Activated CD4-positive, alpha-beta T cell treated with anti-CD3 and anti-CD28 coated beads, Interleukin-2, amount 50 U/mL, for 1 hour (primary cell): ENCODE measurements around the gene PIK3C2G.

Source experiments
- DNase-seq: peaks from one replicate; pipeline ENCODE4 v3.0.0-alpha.2; 2020

PIK3C2G gene

DNA sequence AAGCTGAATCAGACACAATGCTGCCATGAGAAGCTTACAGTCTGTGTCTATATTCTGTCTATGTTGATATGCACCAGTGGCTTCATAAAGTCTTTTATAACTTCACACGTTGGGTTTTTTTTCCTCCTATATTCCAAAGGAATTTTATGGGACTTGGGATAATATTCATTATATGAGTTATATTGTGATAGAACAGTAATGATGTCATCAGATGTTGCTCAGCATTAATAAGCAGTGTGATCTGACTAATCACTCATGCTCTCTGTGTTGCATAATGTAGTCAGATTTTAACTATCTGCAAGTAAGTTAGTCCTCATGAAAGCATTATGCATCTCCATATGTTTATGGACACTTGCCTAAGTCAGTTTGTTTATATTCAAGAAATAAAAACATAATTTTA lies 316.9 kb downstream of the PIK3C2G start:
- DNase-seq = no peak

DNA sequence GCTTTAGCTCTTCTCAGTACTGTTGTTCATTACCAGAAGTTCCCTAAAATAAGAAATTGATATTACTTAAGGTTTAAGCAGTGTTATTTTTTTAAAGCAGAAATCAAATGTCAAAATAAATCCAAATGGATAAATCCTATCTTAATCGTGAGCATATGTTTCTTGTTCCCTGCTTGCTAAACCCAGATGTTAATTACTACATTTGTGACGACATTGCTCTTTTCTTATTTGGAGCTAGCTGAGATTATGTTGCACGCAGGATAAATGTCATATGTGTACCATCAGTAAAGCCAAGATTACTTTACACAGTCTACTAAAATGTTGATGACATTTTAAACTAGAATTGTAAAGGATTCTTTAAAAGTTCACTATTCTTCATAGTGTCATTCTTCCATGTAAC lies 319.0 kb downstream of the PIK3C2G start:
- no peak for DNase-seq

DNA sequence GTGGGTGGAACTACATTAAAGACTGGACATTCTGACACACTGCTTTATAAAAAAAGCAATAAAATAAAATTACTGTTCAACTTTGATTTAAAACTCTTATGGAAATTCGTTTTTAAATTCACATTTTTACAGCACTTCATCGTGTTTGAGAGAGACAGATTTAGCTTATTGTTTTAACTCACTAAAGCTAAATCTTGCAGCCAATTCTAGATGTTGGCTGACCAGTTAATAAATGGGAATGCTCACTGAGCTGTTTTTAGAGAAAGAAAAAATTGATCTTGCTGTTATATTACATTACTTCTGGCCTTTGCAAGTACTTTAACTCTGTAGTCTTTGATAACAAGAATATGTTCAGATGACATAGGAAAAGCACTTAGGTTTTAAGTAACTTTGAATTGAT lies 319.4 kb downstream of the PIK3C2G start:
- DNase-seq = no peak

DNA sequence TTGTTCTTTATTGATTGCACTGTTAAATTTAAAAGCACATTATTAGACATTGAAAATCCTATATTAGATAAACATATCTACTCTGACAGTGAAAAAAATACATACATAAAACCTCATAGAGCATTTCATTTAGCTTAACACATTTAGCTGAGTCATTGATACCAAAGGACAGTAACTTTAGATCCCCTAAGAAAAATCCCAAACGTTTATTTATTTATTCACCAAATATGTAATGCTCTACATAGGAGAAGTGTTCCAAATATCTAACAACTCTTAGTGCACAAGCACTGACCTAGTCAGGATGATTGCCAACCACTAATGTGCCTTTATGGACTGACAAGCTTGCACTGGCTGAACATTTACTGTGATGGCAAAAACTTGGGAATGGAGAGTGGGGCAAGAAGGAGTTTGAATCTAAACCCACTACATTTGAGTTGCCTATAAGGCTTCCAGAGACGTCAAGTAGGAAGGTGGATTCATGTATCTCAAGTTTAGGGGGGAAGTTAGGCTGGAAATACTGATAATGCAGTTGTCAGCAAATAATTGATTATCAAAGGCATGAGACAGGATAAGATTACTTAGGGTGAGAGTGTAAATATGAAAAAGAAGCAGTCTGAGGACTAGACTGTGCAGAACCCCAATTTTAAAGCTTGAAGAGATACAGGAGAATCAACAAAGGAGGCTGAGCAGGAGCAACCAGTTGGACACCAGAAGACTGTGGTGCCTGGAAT lies 320.1 kb downstream of the PIK3C2G start:
- DNase-seq = no peak

DNA sequence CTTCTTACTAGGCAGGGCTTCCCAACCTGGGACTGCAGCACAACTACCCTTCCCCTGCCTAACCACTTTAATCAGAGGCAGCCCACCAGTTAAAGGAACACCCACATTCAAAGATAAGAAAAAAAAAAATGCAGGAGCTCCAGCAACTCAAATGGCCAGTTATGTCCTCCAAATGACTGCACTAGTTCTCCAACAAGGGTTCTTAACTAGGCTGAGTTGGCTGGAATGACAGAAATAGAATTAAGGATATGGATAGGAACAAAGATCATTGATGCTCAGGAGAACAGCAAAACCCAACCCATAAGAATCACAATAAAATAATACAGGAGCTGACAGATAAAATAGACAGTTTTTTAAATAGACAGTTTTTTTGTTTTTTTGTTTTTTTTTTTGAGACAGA lies 322.3 kb downstream of the PIK3C2G start:
- DNase-seq = no peak

DNA sequence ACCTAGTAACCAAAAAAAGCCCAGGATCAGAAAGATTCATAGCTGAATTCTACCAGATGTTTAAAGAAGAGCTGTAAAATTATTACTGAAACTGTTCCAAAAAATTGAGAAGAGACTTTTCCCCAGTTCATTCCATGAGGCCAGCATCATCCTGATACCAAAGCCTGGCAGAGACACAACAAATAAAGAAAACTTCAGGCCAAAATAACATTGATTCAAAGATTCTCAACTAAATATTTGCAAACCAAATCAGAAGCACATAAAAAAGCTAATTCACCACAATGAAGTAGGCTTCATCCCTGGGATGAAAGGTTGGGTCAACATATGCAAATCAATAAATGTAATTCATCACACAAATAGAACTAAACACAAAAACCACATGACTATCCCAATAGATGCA lies 325.3 kb downstream of the PIK3C2G start:
- DNase-seq = no peak

DNA sequence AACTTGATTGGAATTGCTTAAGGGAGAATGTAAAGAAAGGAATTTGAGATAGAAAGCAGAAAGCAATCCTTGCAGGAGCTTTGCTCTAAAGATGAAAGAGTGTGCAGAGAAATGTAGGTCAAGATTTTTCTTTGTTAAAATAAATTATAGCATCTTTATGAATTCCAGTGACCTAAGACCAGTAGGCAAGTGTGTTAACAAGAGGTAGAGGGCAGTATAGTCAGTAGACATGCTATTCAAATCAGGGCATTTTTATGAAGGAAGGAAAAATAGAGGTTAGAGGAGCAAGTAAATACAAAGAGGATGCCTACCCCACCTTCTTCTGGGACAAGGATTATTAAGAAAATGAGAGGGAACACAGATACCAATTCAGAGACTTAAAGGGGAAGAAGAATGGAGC lies 328.0 kb downstream of the PIK3C2G start:
- DNase-seq = no peak

DNA sequence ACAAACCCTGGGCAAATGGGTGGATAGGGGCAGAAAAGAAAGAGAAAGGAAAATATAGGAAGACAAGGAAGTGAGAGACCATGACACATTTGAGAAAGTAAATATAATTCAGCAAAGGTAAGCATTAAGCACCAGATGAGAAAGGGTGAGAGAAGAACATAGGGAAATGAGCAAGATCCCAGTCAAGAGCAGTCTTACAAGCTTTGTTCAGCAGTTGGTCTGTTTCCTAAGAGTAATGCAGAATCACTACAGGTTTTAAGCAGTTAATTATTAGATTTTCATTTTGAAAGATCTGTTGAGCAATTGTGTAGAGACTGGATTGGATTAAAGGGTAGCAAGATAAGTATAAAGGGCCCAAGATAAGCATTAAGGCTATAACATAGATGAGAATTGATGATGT lies 330.2 kb downstream of the PIK3C2G start:
- DNase-seq = no peak

DNA sequence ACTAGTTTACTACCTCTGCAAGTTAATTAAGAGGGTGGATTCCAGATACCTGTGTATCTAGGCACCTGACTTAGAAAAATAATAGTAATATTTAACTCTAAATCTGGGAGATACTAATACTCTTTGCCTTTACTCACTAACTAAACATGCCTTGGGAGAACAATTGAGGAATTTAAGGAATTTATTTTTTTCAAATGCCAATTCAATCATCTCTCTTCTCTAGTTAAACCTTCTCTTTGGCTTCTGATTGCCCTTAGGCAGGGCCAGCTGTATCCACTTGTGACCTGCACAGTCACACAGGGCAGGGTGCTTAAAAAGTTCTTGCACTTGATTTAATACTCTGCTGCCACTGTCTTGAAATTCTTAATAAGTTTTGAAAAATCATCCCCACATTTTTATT lies 334.1 kb downstream of the PIK3C2G start:
- DNase-seq = no peak

DNA sequence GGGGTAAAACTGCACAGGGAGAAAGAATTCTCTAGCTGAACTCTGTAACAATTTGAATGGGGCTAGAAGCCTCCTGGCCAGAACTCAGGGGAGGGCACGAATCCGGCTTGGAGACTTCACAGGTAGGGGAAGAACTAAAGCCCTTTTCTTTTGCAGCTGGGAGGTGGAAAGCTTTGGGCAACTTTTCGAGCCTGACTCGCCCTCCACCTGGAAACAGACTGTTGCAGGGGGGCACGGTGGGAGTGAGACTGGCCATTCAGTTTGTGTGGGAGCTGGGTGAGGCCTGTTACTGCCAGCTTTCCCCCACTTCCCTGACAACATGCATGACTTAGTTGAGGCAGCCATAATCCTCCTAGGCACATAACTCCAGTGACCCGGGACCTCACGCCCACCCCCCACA lies 340.6 kb downstream of the PIK3C2G start:
- no peak for DNase-seq

DNA sequence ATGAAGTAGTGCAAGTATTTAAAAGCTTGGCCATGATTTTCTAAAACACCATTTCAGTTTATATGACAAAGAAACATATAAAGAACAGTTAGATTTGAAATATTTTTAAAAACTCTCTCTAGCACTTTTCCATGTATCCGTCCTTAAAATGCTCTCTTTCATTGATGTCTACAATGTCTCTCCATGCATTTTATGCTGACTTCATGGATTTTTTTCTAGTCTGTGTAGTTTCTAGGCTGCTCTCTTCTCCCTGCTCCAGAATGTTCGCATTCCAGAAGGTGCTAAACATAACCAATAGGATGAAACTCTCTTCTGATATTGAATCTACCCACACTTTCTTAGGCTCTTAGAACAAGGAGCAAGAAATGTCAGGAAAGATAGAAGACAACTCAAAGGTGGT lies 351.7 kb downstream of the PIK3C2G start:
- no peak for DNase-seq

DNA sequence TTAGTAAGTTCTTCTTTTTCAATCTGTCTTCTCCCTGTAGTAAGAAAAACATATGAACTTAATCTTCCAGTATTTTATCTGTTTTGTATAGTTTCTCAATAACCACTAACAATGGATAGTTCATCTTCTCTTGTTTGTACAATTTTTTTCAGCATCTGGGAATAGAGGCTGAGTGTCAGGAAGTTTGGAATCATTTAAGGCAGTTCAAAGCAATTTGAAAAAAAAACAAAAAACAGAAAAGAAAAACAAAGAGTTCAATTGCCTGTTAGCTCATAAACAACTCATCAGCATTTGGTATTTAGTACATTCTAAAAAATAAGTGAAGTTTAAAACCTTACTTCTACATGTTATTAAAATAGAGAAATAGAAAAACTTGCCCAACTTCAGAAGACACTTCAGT lies 359.7 kb downstream of the PIK3C2G start:
- no peak for DNase-seq

DNA sequence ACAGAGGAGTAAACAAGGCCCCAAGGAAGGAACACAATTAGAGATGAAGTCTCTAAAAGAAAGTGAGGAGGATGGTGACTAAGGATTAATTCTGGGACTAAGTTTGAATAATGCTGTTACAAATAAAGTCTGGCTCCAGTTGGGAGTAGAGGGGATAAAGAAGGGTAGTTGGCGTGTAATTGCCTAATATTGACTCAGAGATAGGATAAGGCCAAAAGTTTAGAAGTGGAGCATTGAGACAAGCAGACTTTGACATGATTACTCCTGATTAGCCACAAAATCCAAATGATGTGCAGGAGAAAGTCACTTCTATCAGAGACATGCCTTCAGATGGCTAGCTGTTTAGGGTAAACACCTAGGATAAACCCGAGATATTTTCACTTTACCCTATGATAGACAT lies 368.1 kb downstream of the PIK3C2G start:
- no peak for DNase-seq

DNA sequence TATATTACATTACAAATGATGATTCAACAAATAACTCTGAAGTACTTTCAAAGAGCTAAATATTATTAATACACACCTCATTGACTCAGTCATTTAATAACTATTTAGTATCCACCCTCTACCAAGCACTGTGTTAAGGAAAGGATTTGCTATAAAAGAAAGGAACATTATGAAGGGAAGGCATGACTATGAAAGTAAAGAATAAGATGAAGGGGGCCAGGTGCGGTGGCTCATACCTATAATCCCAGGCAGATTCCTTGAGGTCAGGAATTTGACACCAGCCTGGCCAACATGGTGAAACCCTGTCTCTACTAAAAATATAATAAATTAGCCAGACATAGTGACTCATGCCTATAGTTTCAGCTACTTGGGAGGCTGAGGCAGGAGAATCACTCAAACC lies 368.6 kb downstream of the PIK3C2G start:
- DNase-seq = no peak

DNA sequence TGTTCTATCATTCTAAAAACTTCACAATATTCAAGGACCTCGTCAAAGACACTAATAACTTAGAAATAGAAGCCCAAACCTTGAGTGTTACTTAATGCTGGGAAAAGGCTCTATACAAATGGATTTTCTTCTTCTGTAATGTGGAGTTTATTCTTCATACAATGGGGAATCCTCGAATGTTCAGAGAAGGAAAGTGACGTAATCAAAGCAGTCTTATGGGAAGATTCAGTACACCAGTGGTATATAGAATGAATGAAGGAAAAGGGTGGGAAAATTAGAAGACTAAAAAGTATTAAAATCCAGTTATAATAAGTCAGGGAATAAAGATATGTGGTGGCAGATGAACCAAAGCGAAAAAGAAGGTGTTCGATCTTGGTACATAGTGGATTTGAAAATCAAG lies 370.0 kb downstream of the PIK3C2G start:
- DNase-seq = no peak

DNA sequence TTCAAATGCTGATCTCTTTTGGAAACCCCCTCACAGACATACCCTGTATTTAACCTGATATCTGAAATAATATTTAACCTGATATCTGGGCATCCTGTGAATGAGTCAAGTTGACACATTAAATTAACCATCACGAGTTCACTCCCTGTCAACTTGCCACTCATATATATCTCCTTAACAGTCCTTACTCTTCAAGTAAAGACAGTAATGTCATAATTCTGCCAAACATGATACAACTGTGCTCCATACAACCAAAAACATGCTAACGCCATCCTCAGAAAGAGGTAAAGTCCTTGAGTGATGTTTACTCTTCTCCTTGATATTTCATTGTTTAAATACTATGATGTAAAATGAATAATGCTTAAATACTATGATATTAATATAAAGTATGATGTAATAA lies 371.5 kb downstream of the PIK3C2G start:
- no peak for DNase-seq

DNA sequence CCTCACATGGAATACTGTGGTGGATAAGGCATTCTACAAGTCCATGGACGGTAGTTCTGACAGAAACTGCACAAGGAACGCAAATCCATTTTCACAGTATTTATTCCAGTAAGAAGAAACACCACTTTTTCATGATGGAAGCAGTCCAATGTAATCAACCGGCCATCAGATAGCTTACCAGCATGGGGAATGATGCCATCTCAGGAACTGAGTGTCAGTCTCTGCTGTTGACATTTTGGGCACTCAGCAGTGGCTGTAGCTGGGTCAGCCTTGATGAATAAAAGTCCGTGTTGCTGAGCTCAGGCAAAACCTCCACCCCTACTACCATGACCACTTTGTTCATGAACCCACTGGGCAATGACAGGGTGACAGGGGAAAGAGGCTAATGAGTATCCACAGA lies 373.1 kb downstream of the PIK3C2G start:
- DNase-seq = no peak

DNA sequence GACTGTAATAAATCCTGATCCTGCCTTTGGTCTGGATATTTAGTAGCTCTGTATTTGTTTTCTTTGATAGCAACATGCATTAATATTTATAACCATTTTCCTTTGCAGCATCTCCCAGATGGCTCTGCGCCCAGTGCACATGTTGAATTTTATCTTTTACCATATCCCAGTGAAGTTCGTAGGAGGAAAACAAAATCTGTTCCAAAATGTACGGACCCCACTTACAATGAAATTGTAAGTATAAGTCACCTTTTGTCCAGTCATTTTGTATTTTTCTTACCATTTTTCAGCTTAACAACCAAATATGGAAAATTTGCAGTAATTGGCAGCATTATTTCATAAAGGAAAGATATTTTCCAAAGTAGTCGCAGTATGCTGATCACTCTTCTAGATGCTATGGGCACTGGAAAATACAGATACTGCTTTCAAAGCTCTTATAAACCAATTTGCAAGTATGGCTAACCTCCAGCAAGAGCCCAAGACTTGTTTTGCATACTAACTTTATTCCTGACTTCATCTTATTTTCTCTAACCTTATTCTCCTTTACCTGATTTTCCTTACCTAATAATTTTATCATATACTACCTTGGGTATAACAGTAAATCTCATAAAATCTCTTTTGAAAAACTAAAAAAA lies 379.1 kb downstream of the PIK3C2G start:
- no peak for DNase-seq

DNA sequence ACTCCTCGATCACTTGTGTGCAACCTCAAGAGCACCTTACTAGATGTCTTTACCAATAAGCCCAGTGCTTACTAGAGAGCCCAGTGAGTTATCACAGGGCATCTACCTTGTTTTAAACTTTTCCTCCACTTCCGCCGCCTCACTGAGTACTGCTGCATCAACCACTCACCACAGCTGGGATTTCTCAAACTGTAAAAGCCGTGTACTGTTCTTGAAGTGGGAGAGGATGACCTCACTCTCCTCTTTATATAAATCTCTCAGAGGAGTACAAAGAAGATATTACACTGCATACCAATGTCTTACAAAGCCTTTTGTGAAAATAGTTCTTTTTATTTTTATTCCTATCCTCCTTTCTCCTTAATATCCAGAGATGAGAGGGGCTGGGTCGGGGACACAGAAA lies 382.4 kb downstream of the PIK3C2G start:
- no peak for DNase-seq

DNA sequence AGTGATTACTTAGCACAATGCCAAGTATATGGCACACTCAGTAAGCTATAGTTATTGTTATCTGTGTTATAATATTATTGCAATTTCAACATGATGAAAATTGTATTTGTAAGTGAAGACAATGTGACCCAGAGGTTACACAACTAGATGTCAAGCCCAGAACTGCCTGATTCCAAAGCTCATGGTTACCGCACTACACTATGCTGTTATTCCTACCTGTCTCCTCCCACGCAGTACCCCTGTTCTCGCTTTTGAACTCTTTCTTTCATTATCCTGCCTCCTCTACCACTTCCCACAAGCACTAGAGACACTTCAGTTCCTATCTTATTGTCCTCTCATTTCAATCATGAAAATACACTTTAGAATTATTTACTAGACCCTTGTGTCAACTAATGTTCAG lies 383.2 kb downstream of the PIK3C2G start:
- DNase-seq = no peak

DNA sequence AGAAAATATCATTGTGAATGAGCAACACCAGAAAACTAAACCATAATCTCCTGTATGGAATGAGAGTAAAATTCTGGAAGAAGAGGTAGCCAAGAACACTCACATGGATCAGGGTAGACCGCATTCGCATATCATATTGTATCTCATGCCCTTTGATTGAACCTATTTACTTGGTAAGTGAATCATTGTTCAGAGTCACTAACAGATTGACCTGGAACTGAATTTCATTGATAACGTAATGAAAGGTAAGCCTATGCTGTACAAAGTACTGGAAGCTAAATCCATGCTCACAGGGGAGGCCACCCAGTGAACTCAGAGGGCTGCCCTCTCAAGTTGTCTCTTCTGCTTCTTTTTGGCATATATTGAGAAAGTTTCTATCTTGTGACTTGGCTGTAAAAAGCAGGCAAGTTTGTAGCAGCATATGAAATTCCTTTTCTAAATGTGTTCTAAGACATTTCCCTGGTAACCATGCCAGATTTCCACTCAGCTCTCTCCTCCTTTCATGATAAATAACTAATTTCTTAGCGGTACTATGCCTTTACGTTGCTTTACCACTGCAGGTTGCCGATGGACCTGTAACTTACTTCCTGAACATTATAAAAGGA lies 385.1 kb downstream of the PIK3C2G start:
- DNase-seq = no peak

DNA sequence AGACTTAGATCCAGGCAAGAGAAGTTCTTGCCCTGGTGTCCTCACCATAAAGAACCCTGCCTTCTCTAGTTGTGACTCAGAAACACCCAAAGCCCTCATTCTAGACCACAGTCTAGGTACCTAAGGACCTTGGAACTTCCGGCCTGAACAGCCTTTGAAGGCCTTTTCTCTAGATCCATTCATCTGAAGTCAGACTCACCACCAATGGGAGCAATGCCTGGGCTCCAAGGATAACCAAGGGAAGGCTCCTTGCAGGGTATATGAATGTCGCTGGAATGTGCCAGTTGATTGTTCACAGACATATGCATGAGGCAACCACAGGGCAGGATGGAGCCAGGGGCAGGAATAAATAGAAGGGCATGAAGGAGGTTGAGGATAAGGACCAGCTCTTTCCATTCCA lies 390.2 kb downstream of the PIK3C2G start:
- no peak for DNase-seq

DNA sequence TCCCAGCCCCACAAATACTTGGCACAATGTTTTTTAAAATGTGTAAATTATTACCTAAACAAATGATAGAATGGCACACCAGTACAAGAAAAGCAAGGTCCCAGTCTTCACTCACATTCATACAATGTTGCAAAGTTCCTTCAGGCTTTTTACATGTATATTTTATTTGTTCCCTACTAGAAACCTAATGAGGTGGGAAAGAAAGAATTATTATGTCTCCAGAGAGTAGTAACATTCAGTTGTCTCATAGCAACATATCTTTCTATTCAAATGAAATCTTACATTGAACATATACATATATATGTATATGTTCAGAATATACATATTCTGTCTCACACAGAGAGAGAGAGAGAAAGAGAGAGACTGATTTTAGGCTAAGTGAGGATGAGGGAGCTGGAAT lies 391.3 kb downstream of the PIK3C2G start:
- no peak for DNase-seq

DNA sequence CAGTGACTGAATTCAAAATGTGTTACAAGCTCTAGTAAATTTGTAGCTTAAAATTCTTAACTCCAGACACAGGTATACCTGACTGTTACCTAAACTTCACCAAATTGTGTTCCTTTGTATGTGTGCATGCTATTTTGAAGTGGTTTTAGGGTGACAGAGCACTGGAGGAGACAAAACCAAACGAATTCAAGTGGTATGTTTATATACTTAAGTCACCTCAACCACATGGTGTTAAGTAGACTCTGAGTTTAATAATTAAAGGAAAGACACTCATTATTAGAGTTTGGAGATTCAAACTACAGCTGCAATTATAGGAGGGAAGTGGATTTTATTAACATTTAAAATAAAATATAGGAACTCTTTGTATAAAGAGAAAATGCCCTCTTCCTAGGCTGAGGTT lies 392.1 kb downstream of the PIK3C2G start:
- no peak for DNase-seq

DNA sequence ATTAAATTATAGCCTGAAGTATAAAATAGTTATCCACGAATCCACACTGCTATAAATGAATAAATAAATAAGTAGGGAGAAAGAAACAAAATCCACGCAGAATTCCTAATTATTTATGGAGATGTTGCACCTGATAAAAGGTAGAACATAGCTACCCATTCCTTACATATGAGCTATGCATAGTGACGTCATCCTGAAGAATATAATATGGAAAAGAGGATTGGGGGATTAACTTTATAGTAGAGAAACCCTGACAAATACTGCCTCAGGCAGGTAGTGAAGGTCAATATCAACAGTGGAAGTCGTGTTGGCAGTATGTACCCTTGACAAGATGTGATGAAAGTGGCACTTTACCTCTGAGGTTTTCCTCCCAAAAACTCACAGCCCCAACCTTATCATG lies 394.0 kb downstream of the PIK3C2G start:
- DNase-seq = no peak
